SK-N-SH treated with all-trans-retinoic acid at 6 μM for 48 hours (cell line): ENCODE measurements around the gene MCM10.

Source experiments
- ATAC-seq: fragments of 200-7000 bp; cut with Tn5 transposase; 3 replicates; pipeline ENCODE4 v1.9.1; 2020; ENCODE audit warnings: mild to moderate bottlenecking, moderate library complexity
- ARNTL ChIP-seq: fragments of 450-650 bp; formaldehyde crosslinking; IDR thresholded peaks from 2 replicates; pipeline ENCODE4 v1.5.0; 2020; ENCODE audit warnings: low read depth, mild to moderate bottlenecking, moderate library complexity, borderline replicate concordance
- BACH2 ChIP-seq: fragments of 250-450 bp; sonication (Bioruptor Pico); IDR thresholded peaks from 2 replicates; pipeline ENCODE4 v1.9.0; 2021; ENCODE audit warnings: mild to moderate bottlenecking, borderline replicate concordance
- CSDC2 ChIP-seq: fragments of 250-450 bp; sonication (Bioruptor Pico); IDR thresholded peaks from 2 replicates; pipeline ENCODE4 v1.5.0; 2020; ENCODE audit warnings: mild to moderate bottlenecking, moderate library complexity
- ESRRG ChIP-seq: fragments of 250-450 bp; sonication (Bioruptor Pico); IDR thresholded peaks from 2 replicates; pipeline ENCODE4 v1.6.1; 2021; ENCODE audit warnings: mild to moderate bottlenecking
- GLIS3 ChIP-seq: fragments of 250-450 bp; sonication (Bioruptor Pico); IDR thresholded peaks from 2 replicates; pipeline ENCODE4 v1.5.0; 2020; ENCODE audit warnings: mild to moderate bottlenecking, moderate library complexity
- ISL1 ChIP-seq: fragments of 250-450 bp; sonication (Bioruptor Pico); IDR thresholded peaks from 2 replicates; pipeline ENCODE4 v2.1.2; 2022; ENCODE audit warnings: mild to moderate bottlenecking, moderate library complexity
- OSR1 ChIP-seq: fragments of 250-450 bp; sonication (Bioruptor Pico); IDR thresholded peaks from 2 replicates; pipeline ENCODE4 v1.8.0; 2022; ENCODE audit warnings: moderate library complexity, mild to moderate bottlenecking, inconsistent platforms
- POU6F1 ChIP-seq: fragments of 250-450 bp; sonication (Bioruptor Pico); IDR thresholded peaks from 2 replicates; pipeline ENCODE4 v1.8.0; 2021; ENCODE audit warnings: low read depth, mild to moderate bottlenecking, moderate library complexity, borderline replicate concordance
- PPARA ChIP-seq: fragments of 250-450 bp; sonication (Bioruptor Pico); IDR thresholded peaks from 2 replicates; pipeline ENCODE4 v1.5.0; 2020; ENCODE audit warnings: mild to moderate bottlenecking, borderline replicate concordance
- RARB ChIP-seq: fragments of 250-450 bp; sonication (Bioruptor Pico); IDR thresholded peaks from 2 replicates; pipeline ENCODE4 v1.8.0; 2021; ENCODE audit warnings: mild to moderate bottlenecking, moderate library complexity
- TCF4 ChIP-seq: fragments of 250-450 bp; sonication (Bioruptor Pico); IDR thresholded peaks from 2 replicates; pipeline ENCODE4 v1.8.0; 2021; ENCODE audit warnings: mild to moderate bottlenecking, moderate library complexity, borderline replicate concordance
- TOX ChIP-seq: fragments of 250-450 bp; sonication (Bioruptor Pico); IDR thresholded peaks from 2 replicates; pipeline ENCODE4 v1.8.0; 2021; ENCODE audit warnings: mild to moderate bottlenecking, moderate library complexity, borderline replicate concordance
- ZC3H10 ChIP-seq: fragments of 250-450 bp; sonication (Bioruptor Pico); IDR thresholded peaks from 2 replicates; pipeline ENCODE4 v1.5.1; 2021; ENCODE audit warnings: mild to moderate bottlenecking, moderate library complexity
- ZFP30 ChIP-seq: fragments of 450-650 bp; formaldehyde crosslinking; IDR thresholded peaks from 2 replicates; pipeline ENCODE4 v1.5.0; 2022; ENCODE audit warnings: mild to moderate bottlenecking, moderate library complexity
- ZNF565 ChIP-seq: fragments of 450-650 bp; formaldehyde crosslinking; conservative IDR thresholded peaks from 2 replicates; pipeline ENCODE4 v1.5.0; 2020; ENCODE audit warnings: low read depth, mild to moderate bottlenecking, moderate library complexity
- TF ChIP-seq, protein P1 (sequence below): fragments of 250-450 bp; sonication (Bioruptor Pico); IDR thresholded peaks from 2 replicates; pipeline ENCODE4 v1.5.1; 2021; ENCODE audit warnings: mild to moderate bottlenecking, moderate library complexity
- TF ChIP-seq, protein P2 (sequence below): fragments of 250-450 bp; sonication (Bioruptor Pico); IDR thresholded peaks from 2 replicates; pipeline ENCODE4 v1.8.0; 2020; ENCODE audit warnings: mild to moderate bottlenecking, moderate library complexity, borderline replicate concordance
- TF ChIP-seq, protein P3 (sequence below): fragments of 250-450 bp; sonication (Bioruptor Pico); IDR thresholded peaks from 2 replicates; pipeline ENCODE4 v1.5.0; 2020; ENCODE audit warnings: mild to moderate bottlenecking, moderate library complexity

MCM10 gene

DNA sequence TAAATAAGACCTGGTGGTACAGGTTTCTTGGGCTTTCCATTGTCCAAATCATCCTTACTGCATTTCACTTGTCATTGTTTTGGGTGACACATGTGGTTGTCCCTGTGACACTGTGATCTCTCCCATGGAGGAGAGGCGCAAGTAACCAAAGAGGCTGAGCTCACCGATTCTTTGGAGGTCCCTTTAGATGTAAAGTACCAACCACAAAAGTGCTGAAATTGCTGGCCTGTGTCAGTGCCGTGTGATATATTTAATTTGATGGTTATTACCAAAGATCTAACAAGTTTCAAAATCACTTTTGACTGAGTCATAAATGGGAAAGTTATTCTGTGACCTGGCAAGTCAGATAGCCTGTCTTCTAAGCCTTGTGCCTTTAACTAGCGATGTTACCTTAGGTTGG lies 19.4 kb downstream of the MCM10 start:
- TF ChIP-seq, protein P1, sequence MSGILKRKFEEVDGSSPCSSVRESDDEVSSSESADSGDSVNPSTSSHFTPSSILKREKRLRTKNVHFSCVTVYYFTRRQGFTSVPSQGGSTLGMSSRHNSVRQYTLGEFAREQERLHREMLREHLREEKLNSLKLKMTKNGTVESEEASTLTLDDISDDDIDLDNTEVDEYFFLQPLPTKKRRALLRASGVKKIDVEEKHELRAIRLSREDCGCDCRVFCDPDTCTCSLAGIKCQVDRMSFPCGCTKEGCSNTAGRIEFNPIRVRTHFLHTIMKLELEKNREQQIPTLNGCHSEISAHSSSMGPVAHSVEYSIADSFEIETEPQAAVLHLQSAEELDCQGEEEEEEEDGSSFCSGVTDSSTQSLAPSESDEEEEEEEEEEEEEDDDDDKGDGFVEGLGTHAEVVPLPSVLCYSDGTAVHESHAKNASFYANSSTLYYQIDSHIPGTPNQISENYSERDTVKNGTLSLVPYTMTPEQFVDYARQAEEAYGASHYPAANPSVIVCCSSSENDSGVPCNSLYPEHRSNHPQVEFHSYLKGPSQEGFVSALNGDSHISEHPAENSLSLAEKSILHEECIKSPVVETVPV (CRISPR knock-in tag) = no peak
- TF ChIP-seq ZFP30 (no peak), TCF4 (no peak), POU6F1 (CRISPR knock-in tag) (no peak), ESRRG (CRISPR knock-in tag) (no peak), PPARA (no peak)
- no peak for ATAC-seq

- ATAC-seq = no peak
- TF ChIP-seq ARNTL (CRISPR knock-in tag) = no peak
- no peak for TF ChIP-seq BACH2 (CRISPR knock-in tag)
- no peak for TF ChIP-seq OSR1 (CRISPR knock-in tag)
- no peak for TF ChIP-seq ZFP30
- no peak for TF ChIP-seq CSDC2 (CRISPR knock-in tag)
- no peak for TF ChIP-seq PPARA
- TF ChIP-seq RARB (CRISPR knock-in tag) = no peak
Measured at GRCh38 chr10:13182424-13182823, 21.1 kb downstream of the MCM10 start.

DNA sequence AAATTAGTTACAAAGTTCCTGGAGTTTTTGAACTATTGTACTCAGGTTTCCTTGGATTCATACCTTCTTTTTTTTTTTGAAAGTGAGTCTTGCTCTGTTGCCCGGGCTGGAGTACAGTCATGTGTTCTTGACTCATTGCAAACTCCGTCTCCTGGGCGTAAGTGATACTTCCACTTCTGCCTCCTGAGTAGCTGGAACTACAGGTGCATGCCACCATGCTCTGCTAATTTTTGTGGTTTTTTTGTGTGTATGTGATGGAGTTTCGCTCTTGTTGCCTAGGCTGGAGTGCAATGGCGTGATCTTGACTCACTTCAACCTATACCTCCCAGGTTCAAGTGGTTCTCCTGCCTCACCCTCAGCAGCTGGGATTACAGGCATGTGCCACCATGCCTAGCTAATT lies 22.3 kb downstream of the MCM10 start:
- no peak for ATAC-seq
- TF ChIP-seq, protein P1 (CRISPR knock-in tag) = no peak
- no peak for TF ChIP-seq POU6F1 (CRISPR knock-in tag)
- TF ChIP-seq GLIS3 = no peak
- no peak for TF ChIP-seq TCF4
- TF ChIP-seq ZNF565 (CRISPR knock-in tag) = no peak
- TF ChIP-seq ARNTL (CRISPR knock-in tag) = no peak
- no peak for TF ChIP-seq ISL1
- no peak for TF ChIP-seq RARB (CRISPR knock-in tag)

DNA sequence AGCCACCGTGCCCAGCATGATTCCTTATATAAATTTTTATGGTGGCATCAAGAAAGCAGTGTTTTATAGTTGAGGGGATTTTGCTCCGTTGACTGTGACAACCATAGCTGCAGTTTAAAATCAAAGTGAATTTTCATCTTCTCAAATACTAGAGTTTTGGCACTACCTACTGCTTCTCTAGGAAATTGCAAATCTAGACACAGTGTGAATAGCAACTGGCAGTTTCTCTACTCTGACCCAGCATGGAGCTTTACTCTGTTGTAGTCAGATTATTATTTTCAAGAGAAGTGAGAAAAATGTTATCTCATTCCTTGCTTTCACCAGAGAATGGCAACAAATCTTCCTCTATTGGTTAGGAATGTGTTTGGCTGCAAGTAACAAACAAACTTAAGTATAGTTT lies 22.9 kb downstream of the MCM10 start:
- ATAC-seq = no peak
- TF ChIP-seq OSR1 (CRISPR knock-in tag) (no peak), ZC3H10 (no peak), ZFP30 (no peak), ISL1 (no peak), ESRRG (CRISPR knock-in tag) (no peak), RARB (CRISPR knock-in tag) (no peak)
- TF ChIP-seq, protein P2, sequence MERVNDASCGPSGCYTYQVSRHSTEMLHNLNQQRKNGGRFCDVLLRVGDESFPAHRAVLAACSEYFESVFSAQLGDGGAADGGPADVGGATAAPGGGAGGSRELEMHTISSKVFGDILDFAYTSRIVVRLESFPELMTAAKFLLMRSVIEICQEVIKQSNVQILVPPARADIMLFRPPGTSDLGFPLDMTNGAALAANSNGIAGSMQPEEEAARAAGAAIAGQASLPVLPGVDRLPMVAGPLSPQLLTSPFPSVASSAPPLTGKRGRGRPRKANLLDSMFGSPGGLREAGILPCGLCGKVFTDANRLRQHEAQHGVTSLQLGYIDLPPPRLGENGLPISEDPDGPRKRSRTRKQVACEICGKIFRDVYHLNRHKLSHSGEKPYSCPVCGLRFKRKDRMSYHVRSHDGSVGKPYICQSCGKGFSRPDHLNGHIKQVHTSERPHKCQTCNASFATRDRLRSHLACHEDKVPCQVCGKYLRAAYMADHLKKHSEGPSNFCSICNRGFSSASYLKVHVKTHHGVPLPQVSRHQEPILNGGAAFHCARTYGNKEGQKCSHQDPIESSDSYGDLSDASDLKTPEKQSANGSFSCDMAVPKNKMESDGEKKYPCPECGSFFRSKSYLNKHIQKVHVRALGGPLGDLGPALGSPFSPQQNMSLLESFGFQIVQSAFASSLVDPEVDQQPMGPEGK (CRISPR knock-in tag) = no peak

- no peak for TF ChIP-seq ZFP30
- TF ChIP-seq ZC3H10 = no peak
- no peak for TF ChIP-seq OSR1 (CRISPR knock-in tag)
- TF ChIP-seq ZNF565 (CRISPR knock-in tag) = no peak
- TF ChIP-seq TOX (CRISPR knock-in tag) = no peak
- TF ChIP-seq, protein P3, sequence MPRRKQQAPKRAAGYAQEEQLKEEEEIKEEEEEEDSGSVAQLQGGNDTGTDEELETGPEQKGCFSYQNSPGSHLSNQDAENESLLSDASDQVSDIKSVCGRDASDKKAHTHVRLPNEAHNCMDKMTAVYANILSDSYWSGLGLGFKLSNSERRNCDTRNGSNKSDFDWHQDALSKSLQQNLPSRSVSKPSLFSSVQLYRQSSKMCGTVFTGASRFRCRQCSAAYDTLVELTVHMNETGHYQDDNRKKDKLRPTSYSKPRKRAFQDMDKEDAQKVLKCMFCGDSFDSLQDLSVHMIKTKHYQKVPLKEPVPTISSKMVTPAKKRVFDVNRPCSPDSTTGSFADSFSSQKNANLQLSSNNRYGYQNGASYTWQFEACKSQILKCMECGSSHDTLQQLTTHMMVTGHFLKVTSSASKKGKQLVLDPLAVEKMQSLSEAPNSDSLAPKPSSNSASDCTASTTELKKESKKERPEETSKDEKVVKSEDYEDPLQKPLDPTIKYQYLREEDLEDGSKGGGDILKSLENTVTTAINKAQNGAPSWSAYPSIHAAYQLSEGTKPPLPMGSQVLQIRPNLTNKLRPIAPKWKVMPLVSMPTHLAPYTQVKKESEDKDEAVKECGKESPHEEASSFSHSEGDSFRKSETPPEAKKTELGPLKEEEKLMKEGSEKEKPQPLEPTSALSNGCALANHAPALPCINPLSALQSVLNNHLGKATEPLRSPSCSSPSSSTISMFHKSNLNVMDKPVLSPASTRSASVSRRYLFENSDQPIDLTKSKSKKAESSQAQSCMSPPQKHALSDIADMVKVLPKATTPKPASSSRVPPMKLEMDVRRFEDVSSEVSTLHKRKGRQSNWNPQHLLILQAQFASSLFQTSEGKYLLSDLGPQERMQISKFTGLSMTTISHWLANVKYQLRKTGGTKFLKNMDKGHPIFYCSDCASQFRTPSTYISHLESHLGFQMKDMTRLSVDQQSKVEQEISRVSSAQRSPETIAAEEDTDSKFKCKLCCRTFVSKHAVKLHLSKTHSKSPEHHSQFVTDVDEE (CRISPR knock-in tag) = no peak
- TF ChIP-seq GLIS3 = no peak
- no peak for TF ChIP-seq ARNTL (CRISPR knock-in tag)
- no peak for TF ChIP-seq ESRRG (CRISPR knock-in tag)
- TF ChIP-seq RARB (CRISPR knock-in tag) = no peak
- no peak for ATAC-seq
Measured at GRCh38 chr10:13184730-13185514, 23.6 kb downstream of the MCM10 start.
